K562 (cell line): ENCODE results near the gene ASPHD1. TPM values are rescaled to one million over a fixed set of nuclear protein-coding genes. Genes with fewer than 3 reads are reported as not detected.

Experiments used
- ADNP ChIP-seq: fragments of 200-800 bp; sonication (Bioruptor generic); IDR thresholded peaks from 2 replicates; pipeline ENCODE4 v1.6.1; 2016; ENCODE audit warnings: missing genetic modification characterization, missing compliant biosample characterization
- EZH2 ChIP-seq: IDR thresholded peaks from 2 replicates; pipeline ENCODE4 v1.6.1; 2012; ENCODE audit warnings: low read depth, mild to moderate bottlenecking, inconsistent platforms, low read length, borderline replicate concordance
- KLF13 ChIP-seq: fragments of 450-650 bp; IDR thresholded peaks from 2 replicates; pipeline ENCODE4 v1.6.1; 2016; ENCODE audit warnings: missing genetic modification characterization, low read depth, mild to moderate bottlenecking, missing compliant biosample characterization, moderate library complexity, borderline replicate concordance
- RBM25 ChIP-seq: fragments of 200-400 bp; formaldehyde crosslinking; IDR thresholded peaks from 2 replicates; pipeline ENCODE4 v1.6.1; 2018; ENCODE audit warnings: low read length, low read depth, moderate library complexity; ENCODE audit not compliant: severe bottlenecking
- XRCC5 ChIP-seq: fragments of 200-400 bp; formaldehyde crosslinking; IDR thresholded peaks from 2 replicates; pipeline ENCODE4 v1.6.1; 2017; ENCODE audit warnings: low read depth, mild to moderate bottlenecking, low read length
- ZNF23 ChIP-seq: fragments of 250-450 bp; sonication (Bioruptor Pico); IDR thresholded peaks from 2 replicates; pipeline ENCODE4 v1.4.0; 2020; ENCODE audit warnings: mild to moderate bottlenecking
- ZNF263 ChIP-seq: sonication (generic); formaldehyde crosslinking; IDR thresholded peaks from 2 replicates; pipeline ENCODE4 v1.8.0; 2022; ENCODE audit warnings: mild to moderate bottlenecking, missing genetic modification reagents, borderline replicate concordance
- polyA plus RNA-seq, 8 experiments: library from polyadenylated mRNA; depleted of rRNA in 4 of 8; stranded (reverse) in 5 of 8; unstranded in 3 of 8; fragments of >200 nt; fragmentation: Nextera tagmentation in 2 of 8; fragmentation: Illumina TruSeq in 1 of 8; extraction: Ambion mirVana in 2 of 8; extraction: Trizol in 1 of 8; gene quantifications; 2 replicates each; pipeline versions ENCODE4 v1.2.1 to v1.2.3, GENCODE V29; 2011 to 2014; ENCODE audit warnings: inconsistent platforms in 1 of 8, missing spikeins in 1 of 8
- total RNA-seq, 7 experiments: library from RNA; depleted of rRNA in 6 of 7; stranded (reverse); fragments of >200 nt in 6 of 7; fragmentation: Illumina TruSeq in 2 of 7; extraction: Trizol in 2 of 7; gene quantifications; 2 replicates each; pipeline versions ENCODE4 v1.2.1 to v1.2.3, GENCODE V29; 2011 to 2021; ENCODE audit warnings: low replicate concordance in 1 of 7
- TF ChIP-seq, protein P1 (sequence below): sonication (generic); formaldehyde crosslinking; IDR thresholded peaks from 2 replicates; pipeline ENCODE4 v1.8.0; 2022; ENCODE audit warnings: missing genetic modification reagents, mild to moderate bottlenecking, borderline replicate concordance
- TF ChIP-seq, protein P2 (sequence below): sonication (generic); formaldehyde crosslinking; IDR thresholded peaks from 2 replicates; pipeline ENCODE4 v1.8.0; 2023; ENCODE audit warnings: missing genetic modification reagents, mild to moderate bottlenecking, borderline replicate concordance
- TF ChIP-seq, protein P3 (sequence below): sonication (generic); IDR thresholded peaks from 2 replicates; pipeline ENCODE4 v1.6.1; 2016
- TF ChIP-seq, protein P4 (sequence below): fragments of 450-650 bp; formaldehyde crosslinking; IDR thresholded peaks from 2 replicates; pipeline ENCODE4 v1.4.0; 2022; ENCODE audit warnings: missing genetic modification characterization
- TF ChIP-seq, protein P5 (sequence below): fragments of 200-800 bp; sonication (Bioruptor generic); IDR thresholded peaks from 2 replicates; pipeline ENCODE4 v1.6.1; 2016; ENCODE audit warnings: missing genetic modification characterization, missing compliant biosample characterization

ASPHD1 gene
- total and polyA plus RNA-seq, 9 of the 15 experiments (the other 6 are each of a cell fraction or from before 2014, with no cell fraction given), result 0.03 to 0.70 (median 0.24) TPM; not detected in 5

DNA sequence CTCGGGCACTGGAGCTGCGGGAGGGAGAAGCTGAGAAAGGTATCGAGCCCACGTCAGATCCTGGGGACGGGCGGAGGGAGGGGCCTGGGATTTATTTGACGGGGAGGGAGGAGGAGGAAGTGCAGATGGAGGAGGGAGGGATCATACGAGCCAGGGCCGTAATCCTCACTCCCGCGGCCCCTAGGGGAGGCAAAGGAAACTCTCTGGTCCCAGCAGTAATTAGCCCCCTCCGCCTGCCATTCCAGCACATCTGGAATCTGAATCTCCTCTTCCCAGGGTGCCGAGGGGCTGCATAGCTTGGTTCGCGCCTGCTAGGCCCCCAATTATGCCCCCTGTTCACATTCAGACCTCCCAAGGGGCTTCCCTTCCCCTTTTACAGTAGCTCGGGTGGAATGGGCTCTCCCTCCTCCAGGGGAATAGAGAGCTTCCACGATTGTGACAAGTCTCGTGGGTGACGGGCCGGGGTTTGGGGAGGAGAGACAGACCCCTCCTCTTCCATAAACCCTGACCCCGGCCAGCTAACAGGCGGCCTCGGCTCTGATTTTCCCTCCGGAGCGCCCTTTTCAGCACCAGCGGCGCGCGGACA is 679 bp upstream of the ASPHD1 start, which contains the start of gene SEZ6L2 (continued):
- no peak for TF ChIP-seq KLF13 (tag)
- TF ChIP-seq, protein P1, sequence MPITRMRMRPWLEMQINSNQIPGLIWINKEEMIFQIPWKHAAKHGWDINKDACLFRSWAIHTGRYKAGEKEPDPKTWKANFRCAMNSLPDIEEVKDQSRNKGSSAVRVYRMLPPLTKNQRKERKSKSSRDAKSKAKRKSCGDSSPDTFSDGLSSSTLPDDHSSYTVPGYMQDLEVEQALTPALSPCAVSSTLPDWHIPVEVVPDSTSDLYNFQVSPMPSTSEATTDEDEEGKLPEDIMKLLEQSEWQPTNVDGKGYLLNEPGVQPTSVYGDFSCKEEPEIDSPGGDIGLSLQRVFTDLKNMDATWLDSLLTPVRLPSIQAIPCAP (CRISPR knock-in tag), result peak; percentile 40; the same call in 1 of the 2 replicates
- TF ChIP-seq EZH2, result no peak
- TF ChIP-seq, protein P2, sequence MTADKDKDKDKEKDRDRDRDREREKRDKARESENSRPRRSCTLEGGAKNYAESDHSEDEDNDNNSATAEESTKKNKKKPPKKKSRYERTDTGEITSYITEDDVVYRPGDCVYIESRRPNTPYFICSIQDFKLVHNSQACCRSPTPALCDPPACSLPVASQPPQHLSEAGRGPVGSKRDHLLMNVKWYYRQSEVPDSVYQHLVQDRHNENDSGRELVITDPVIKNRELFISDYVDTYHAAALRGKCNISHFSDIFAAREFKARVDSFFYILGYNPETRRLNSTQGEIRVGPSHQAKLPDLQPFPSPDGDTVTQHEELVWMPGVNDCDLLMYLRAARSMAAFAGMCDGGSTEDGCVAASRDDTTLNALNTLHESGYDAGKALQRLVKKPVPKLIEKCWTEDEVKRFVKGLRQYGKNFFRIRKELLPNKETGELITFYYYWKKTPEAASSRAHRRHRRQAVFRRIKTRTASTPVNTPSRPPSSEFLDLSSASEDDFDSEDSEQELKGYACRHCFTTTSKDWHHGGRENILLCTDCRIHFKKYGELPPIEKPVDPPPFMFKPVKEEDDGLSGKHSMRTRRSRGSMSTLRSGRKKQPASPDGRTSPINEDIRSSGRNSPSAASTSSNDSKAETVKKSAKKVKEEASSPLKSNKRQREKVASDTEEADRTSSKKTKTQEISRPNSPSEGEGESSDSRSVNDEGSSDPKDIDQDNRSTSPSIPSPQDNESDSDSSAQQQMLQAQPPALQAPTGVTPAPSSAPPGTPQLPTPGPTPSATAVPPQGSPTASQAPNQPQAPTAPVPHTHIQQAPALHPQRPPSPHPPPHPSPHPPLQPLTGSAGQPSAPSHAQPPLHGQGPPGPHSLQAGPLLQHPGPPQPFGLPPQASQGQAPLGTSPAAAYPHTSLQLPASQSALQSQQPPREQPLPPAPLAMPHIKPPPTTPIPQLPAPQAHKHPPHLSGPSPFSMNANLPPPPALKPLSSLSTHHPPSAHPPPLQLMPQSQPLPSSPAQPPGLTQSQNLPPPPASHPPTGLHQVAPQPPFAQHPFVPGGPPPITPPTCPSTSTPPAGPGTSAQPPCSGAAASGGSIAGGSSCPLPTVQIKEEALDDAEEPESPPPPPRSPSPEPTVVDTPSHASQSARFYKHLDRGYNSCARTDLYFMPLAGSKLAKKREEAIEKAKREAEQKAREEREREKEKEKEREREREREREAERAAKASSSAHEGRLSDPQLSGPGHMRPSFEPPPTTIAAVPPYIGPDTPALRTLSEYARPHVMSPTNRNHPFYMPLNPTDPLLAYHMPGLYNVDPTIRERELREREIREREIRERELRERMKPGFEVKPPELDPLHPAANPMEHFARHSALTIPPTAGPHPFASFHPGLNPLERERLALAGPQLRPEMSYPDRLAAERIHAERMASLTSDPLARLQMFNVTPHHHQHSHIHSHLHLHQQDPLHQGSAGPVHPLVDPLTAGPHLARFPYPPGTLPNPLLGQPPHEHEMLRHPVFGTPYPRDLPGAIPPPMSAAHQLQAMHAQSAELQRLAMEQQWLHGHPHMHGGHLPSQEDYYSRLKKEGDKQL (CRISPR knock-in tag), result no peak
- TF ChIP-seq, protein P3, sequence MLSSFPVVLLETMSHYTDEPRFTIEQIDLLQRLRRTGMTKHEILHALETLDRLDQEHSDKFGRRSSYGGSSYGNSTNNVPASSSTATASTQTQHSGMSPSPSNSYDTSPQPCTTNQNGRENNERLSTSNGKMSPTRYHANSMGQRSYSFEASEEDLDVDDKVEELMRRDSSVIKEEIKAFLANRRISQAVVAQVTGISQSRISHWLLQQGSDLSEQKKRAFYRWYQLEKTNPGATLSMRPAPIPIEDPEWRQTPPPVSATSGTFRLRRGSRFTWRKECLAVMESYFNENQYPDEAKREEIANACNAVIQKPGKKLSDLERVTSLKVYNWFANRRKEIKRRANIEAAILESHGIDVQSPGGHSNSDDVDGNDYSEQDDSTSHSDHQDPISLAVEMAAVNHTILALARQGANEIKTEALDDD, result no peak
- no peak for TF ChIP-seq ZNF23 (CRISPR knock-in tag)
- TF ChIP-seq, protein P4, sequence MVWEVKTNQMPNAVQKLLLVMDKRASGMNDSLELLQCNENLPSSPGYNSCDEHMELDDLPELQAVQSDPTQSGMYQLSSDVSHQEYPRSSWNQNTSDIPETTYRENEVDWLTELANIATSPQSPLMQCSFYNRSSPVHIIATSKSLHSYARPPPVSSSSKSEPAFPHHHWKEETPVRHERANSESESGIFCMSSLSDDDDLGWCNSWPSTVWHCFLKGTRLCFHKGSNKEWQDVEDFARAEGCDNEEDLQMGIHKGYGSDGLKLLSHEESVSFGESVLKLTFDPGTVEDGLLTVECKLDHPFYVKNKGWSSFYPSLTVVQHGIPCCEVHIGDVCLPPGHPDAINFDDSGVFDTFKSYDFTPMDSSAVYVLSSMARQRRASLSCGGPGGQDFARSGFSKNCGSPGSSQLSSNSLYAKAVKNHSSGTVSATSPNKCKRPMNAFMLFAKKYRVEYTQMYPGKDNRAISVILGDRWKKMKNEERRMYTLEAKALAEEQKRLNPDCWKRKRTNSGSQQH, result no peak
- TF ChIP-seq, protein P5, sequence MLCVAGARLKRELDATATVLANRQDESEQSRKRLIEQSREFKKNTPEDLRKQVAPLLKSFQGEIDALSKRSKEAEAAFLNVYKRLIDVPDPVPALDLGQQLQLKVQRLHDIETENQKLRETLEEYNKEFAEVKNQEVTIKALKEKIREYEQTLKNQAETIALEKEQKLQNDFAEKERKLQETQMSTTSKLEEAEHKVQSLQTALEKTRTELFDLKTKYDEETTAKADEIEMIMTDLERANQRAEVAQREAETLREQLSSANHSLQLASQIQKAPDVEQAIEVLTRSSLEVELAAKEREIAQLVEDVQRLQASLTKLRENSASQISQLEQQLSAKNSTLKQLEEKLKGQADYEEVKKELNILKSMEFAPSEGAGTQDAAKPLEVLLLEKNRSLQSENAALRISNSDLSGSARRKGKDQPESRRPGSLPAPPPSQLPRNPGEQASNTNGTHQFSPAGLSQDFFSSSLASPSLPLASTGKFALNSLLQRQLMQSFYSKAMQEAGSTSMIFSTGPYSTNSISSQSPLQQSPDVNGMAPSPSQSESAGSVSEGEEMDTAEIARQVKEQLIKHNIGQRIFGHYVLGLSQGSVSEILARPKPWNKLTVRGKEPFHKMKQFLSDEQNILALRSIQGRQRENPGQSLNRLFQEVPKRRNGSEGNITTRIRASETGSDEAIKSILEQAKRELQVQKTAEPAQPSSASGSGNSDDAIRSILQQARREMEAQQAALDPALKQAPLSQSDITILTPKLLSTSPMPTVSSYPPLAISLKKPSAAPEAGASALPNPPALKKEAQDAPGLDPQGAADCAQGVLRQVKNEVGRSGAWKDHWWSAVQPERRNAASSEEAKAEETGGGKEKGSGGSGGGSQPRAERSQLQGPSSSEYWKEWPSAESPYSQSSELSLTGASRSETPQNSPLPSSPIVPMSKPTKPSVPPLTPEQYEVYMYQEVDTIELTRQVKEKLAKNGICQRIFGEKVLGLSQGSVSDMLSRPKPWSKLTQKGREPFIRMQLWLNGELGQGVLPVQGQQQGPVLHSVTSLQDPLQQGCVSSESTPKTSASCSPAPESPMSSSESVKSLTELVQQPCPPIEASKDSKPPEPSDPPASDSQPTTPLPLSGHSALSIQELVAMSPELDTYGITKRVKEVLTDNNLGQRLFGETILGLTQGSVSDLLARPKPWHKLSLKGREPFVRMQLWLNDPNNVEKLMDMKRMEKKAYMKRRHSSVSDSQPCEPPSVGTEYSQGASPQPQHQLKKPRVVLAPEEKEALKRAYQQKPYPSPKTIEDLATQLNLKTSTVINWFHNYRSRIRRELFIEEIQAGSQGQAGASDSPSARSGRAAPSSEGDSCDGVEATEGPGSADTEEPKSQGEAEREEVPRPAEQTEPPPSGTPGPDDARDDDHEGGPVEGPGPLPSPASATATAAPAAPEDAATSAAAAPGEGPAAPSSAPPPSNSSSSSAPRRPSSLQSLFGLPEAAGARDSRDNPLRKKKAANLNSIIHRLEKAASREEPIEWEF, result no peak
- no peak for TF ChIP-seq ADNP (tag)
- peak; percentile 97 for TF ChIP-seq ZNF263 (CRISPR knock-in tag)
- TF ChIP-seq XRCC5, result 0 out of 2 replicates have a peak, but pooled peaks have one; percentile 33
- TF ChIP-seq RBM25, result no peak
